Vagina (tissue), 2 donors: ENCODE measurements around the gene TRAF1. TPM values are rescaled to one million over a fixed set of nuclear protein-coding genes. Genes with fewer than 3 reads are reported as not detected.

ENCODE experiments used
- DNase-seq, 2 donors: peaks; one replicate each; pipeline ENCODE4 v3.0.0-alpha.2; 2017; ENCODE audit errors: extremely low spot score in 2 of 2
- H3K27ac ChIP-seq: fragments of 200-600 bp; sonication (generic); one replicate; pipeline ENCODE4 v1.5.1; 2019
- H3K27me3 ChIP-seq: fragments of 200-600 bp; sonication (generic); one replicate; pipeline ENCODE4 v1.5.1; 2019
- H3K36me3 ChIP-seq, 2 donors: fragments of 200-600 bp; sonication (generic); one replicate each; pipeline ENCODE4 v1.5.1; 2017 to 2019
- H3K4me1 ChIP-seq: fragments of 200-600 bp; sonication (generic); one replicate; pipeline ENCODE4 v1.5.1; 2019
- H3K4me3 ChIP-seq, 2 donors: fragments of 200-600 bp; sonication (generic); 1 replicate in 1 of 2; 2 replicates in 1 of 2; pipeline ENCODE4 v1.5.1; 2016 to 2019
- H3K9me3 ChIP-seq: fragments of 200-600 bp; sonication (generic); one replicate; pipeline ENCODE4 v1.5.1; 2019
- CTCF ChIP-seq, 3 experiments: fragments of 450-650 bp in 2 of 3; fragments of 200-600 bp in 1 of 3; sonication (generic) in 1 of 3; IDR thresholded peaks; one replicate each; pipeline ENCODE4 v1.5.1; 2017 to 2019; ENCODE audit warnings: antibody characterized with exemption in 3 of 3, mild to moderate bottlenecking in 2 of 3, moderate library complexity in 2 of 3
- POLR2A ChIP-seq, 2 donors: fragments of 450-650 bp; IDR thresholded peaks; one replicate each; pipeline ENCODE4 v1.6.1; 2017; ENCODE audit warnings: antibody characterized with exemption in 2 of 2, mild to moderate bottlenecking in 2 of 2, moderate library complexity in 2 of 2
- POLR2AphosphoS5 ChIP-seq, 2 donors: sonication (generic); formaldehyde crosslinking; IDR thresholded peaks; one replicate each; pipeline ENCODE4 v1.9.0; 2017; ENCODE audit warnings: antibody characterized with exemption in 2 of 2, mild to moderate bottlenecking in 2 of 2, low read depth in 1 of 2; ENCODE audit not compliant: insufficient read depth in 1 of 2
- intact Hi-C: fragments of 100-400 bp; cut with DNase I; formaldehyde crosslinking; loops from one replicate; pipeline ENCODE4 v1.15.1; 2023
- total RNA-seq: library from RNA; depleted of rRNA; stranded (reverse); fragments of >200 nt; gene quantifications from one replicate; pipeline ENCODE4 v1.2.3, GENCODE V29; 2016

TRAF1 gene
- total RNA-seq, 1 donor from 2014 or later, result 6.9 TPM

- DNase-seq, result no peak
Observed at GRCh38 chr9:120891245-120891883, 35.2 kb downstream of the TRAF1 start.

GRCh38 chr9:120890320-120891244 is 36.0 kb downstream of the TRAF1 start:
- H3K4me1 ChIP-seq, result peaks cover 63% of the 10 kb centered on the region
- no peak overlapping the region for H3K4me3 ChIP-seq
- DNase-seq, result no peak
- intact Hi-C loops, result no loop called here
- no peaks in the 10 kb centered on the region for H3K9me3 ChIP-seq
- no peaks in the 10 kb centered on the region for H3K27me3 ChIP-seq
- peak in 1 of 2 donors; percentile 27 for TF ChIP-seq POLR2AphosphoS5 (IDR thresholded peaks at IDR 0.05; ENCODE audit: insufficient read depth in 1 of 2, low read depth in 1 of 2)
- TF ChIP-seq POLR2A (IDR thresholded peaks at IDR 0.05), result no peak
- peak overlapping the region; percentile 80 for H3K27ac ChIP-seq
- H3K36me3 ChIP-seq, result no peaks in the 10 kb centered on the region

More at GRCh38 chr9:120891245-120891883, 35.2 kb downstream of the TRAF1 start:
- no peaks in the 10 kb centered on the region for H3K27me3 ChIP-seq
- no peak overlapping the region for H3K4me3 ChIP-seq
- no peaks in the 10 kb centered on the region for H3K36me3 ChIP-seq
- H3K27ac ChIP-seq, result peak overlapping the region; percentile 80
- H3K9me3 ChIP-seq, result no peaks in the 10 kb centered on the region
- TF ChIP-seq POLR2AphosphoS5 (IDR thresholded peaks at IDR 0.05; ENCODE audit: insufficient read depth in 1 of 2, low read depth in 1 of 2) (no peak), CTCF (IDR thresholded peaks at IDR 0.05) (no peak), POLR2A (IDR thresholded peaks at IDR 0.05) (no peak)
- peaks cover 61% of the 10 kb centered on the region for H3K4me1 ChIP-seq
- intact Hi-C loops, result no loop called here

GRCh38 chr9:120889606-120890271 is 36.9 kb downstream of the TRAF1 start:
- Histone ChIP-seq H3K36me3 (no peaks in the 10 kb centered on the region), H3K27me3 (no peaks in the 10 kb centered on the region), H3K27ac (peak overlapping the region; percentile 80), H3K9me3 (no peaks in the 10 kb centered on the region), H3K4me1 (peaks cover 64% of the 10 kb centered on the region), H3K4me3 (no peak overlapping the region)
- DNase-seq, result no peak
- intact Hi-C loops, result loop anchor here (5.0 kb wide), 1 partner anchor 43 kb away; no protein-coding TSS in a partner anchor
- TF ChIP-seq POLR2A (IDR thresholded peaks at IDR 0.05), result no peak
- TF ChIP-seq CTCF (IDR thresholded peaks at IDR 0.05), result no peak
- no peak for TF ChIP-seq POLR2AphosphoS5 (IDR thresholded peaks at IDR 0.05; ENCODE audit: insufficient read depth in 1 of 2, low read depth in 1 of 2)

- no peaks in the 10 kb centered on the region for H3K27me3 ChIP-seq
- H3K9me3 ChIP-seq, result no peaks in the 10 kb centered on the region
- H3K36me3 ChIP-seq, result no peaks in the 10 kb centered on the region
- H3K4me3 ChIP-seq, result no peak overlapping the region
- H3K4me1 ChIP-seq, result peaks cover 53% of the 10 kb centered on the region
- DNase-seq, result no peak
- H3K27ac ChIP-seq, result peak overlapping the region; percentile 80
- TF ChIP-seq CTCF (IDR thresholded peaks at IDR 0.05) (no peak), POLR2A (IDR thresholded peaks at IDR 0.05) (no peak), POLR2AphosphoS5 (IDR thresholded peaks at IDR 0.05; ENCODE audit: insufficient read depth in 1 of 2, low read depth in 1 of 2) (no peak)
- intact Hi-C loops, result loop anchor here (5.0 kb wide), 1 partner anchor 44 kb away; no protein-coding TSS in a partner anchor
Observed at GRCh38 chr9:120888626-120889025, 38.0 kb downstream of the TRAF1 start.

- Histone ChIP-seq H3K4me3 (no peak overlapping the region), H3K27me3 (no peaks in the 10 kb centered on the region), H3K4me1 (peaks cover 32% of the 10 kb centered on the region), H3K27ac (no peak overlapping the region), H3K36me3 (no peaks in the 10 kb centered on the region), H3K9me3 (no peaks in the 10 kb centered on the region)
- intact Hi-C loops, result loop anchor here (5.0 kb wide), 1 partner anchor 46 kb away; no protein-coding TSS in a partner anchor
- TF ChIP-seq CTCF (IDR thresholded peaks at IDR 0.05), result no peak
- TF ChIP-seq POLR2AphosphoS5 (IDR thresholded peaks at IDR 0.05; ENCODE audit: insufficient read depth in 1 of 2, low read depth in 1 of 2), result peak in 1 of 2 donors; percentile 15
- DNase-seq, result no peak
Observed at GRCh38 chr9:120886490-120886967, 40.1 kb downstream of the TRAF1 start.
